Prostate gland (tissue), 2 donors: ENCODE measurements around the gene FAM163B.

Experiments used
- POLR2A ChIP-seq: fragments of 450-650 bp; IDR thresholded peaks from one replicate; pipeline ENCODE4 v1.6.1; 2016; ENCODE audit warnings: antibody characterized with exemption, mild to moderate bottlenecking
- POLR2AphosphoS5 ChIP-seq: sonication (generic); formaldehyde crosslinking; IDR thresholded peaks from one replicate; pipeline ENCODE4 v1.6.1; 2017; ENCODE audit warnings: antibody characterized with exemption
- TF ChIP-seq, protein P1 (sequence below), 4 experiments: fragments of 200-600 bp in 2 of 4; fragments of 450-650 bp in 2 of 4; sonication (generic) in 2 of 4; IDR thresholded peaks; 1 replicate in 3 of 4; 2 replicates in 1 of 4; pipeline ENCODE4 v1.5.1; 2016 to 2019; ENCODE audit warnings: antibody characterized with exemption in 4 of 4, mild to moderate bottlenecking in 2 of 4, moderate library complexity in 2 of 4

DNA sequence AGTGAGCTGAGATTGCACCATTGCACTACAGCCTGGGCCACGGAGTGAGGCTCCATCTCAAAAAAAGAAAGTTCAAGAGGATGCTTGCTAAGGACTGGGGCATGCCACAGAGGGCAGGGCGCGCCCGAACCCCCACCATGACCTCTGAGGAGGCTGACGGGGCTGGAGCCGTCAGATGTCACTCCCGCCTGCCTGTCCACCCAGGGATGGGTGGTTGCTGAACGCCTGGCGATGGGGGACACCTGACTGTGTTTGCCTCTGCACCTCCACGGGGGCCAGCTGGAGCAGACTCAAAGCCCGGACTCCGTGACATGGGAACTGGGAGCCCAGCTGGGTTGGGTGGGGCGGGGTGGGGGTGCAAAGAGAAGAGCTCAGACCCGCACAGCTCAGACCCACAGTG is 42.8 kb downstream of the FAM163B start:
- TF ChIP-seq, protein P1, sequence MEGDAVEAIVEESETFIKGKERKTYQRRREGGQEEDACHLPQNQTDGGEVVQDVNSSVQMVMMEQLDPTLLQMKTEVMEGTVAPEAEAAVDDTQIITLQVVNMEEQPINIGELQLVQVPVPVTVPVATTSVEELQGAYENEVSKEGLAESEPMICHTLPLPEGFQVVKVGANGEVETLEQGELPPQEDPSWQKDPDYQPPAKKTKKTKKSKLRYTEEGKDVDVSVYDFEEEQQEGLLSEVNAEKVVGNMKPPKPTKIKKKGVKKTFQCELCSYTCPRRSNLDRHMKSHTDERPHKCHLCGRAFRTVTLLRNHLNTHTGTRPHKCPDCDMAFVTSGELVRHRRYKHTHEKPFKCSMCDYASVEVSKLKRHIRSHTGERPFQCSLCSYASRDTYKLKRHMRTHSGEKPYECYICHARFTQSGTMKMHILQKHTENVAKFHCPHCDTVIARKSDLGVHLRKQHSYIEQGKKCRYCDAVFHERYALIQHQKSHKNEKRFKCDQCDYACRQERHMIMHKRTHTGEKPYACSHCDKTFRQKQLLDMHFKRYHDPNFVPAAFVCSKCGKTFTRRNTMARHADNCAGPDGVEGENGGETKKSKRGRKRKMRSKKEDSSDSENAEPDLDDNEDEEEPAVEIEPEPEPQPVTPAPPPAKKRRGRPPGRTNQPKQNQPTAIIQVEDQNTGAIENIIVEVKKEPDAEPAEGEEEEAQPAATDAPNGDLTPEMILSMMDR (IDR thresholded peaks at IDR 0.05) = no peak
- TF ChIP-seq POLR2AphosphoS5 = no peak
- no peak for TF ChIP-seq POLR2A
